B cell (primary cell): ENCODE data around the gene CDCA7. TPM values are rescaled to one million over a fixed set of nuclear protein-coding genes. Genes with fewer than 3 reads are reported as not detected.

ENCODE experiments used
- ATAC-seq: fragments of 200-7000 bp; cut with Tn5 transposase; one replicate; pipeline ENCODE4 v1.10.0; 2021; ENCODE audit warnings: low read depth, mild to moderate bottlenecking, moderate number of reproducible peaks, moderate library complexity
- CTCF ChIA-PET: fragments of 350-600 bp; sonication (Branson Sonifier 250); formaldehyde crosslinking; loops from one replicate; lab custom pipeline; 2021; ENCODE audit warnings: antibody characterized with exemption, inconsistent platforms; lab: Charles Lee
- POLR2A ChIA-PET: fragments of 350-600 bp; sonication (Branson Sonifier 250); formaldehyde crosslinking; loops from one replicate; lab custom pipeline; 2021; ENCODE audit warnings: antibody characterized with exemption; lab: Charles Lee
- DNase-seq: peaks from one replicate; pipeline ENCODE4 v3.0.0; 2013
- H2AFZ ChIP-seq: 2 replicates; pipeline ENCODE4 v1.6.1; 2012; ENCODE audit warnings: mild to moderate bottlenecking, low read depth, low read length; ENCODE audit not compliant: insufficient read depth, poor library complexity, severe bottlenecking
- H3K27ac ChIP-seq, 2 donors: 1 replicate in 1 of 2; 2 replicates in 1 of 2; pipeline ENCODE4 v1.5.1; 2012 to 2013; ENCODE audit warnings: low read length in 2 of 2, mild to moderate bottlenecking in 2 of 2, moderate library complexity in 1 of 2
- H3K27me3 ChIP-seq, 4 experiments: fragments of 200-600 bp in 1 of 4; sonication (generic) in 1 of 4; replicated peaks in 1 of 4; 1 replicate in 2 of 4; 2 replicates in 2 of 4; pipeline versions ENCODE4 v1.6.1 to v1.7.0; 2013 to 2016; ENCODE audit warnings: low read length in 3 of 4, mild to moderate bottlenecking in 2 of 4, mixed read lengths in 1 of 4, moderate library complexity in 1 of 4; ENCODE audit not compliant: insufficient read depth in 4 of 4, control insufficient read depth in 3 of 4; ENCODE audit errors: control extremely low read depth in 1 of 4
- H3K36me3 ChIP-seq, 2 experiments: replicated peaks in 1 of 2; 1 replicate in 1 of 2; 2 replicates in 1 of 2; pipeline versions ENCODE4 v1.6.1 to v1.7.1; 2013; ENCODE audit warnings: low read length in 1 of 2; ENCODE audit not compliant: insufficient read depth in 2 of 2, control insufficient read depth in 1 of 2; ENCODE audit errors: control extremely low read depth in 1 of 2, extremely low read depth in 1 of 2
- H3K4me1 ChIP-seq, 2 donors: fragments of 200-600 bp in 1 of 2; sonication (generic) in 1 of 2; 1 replicate in 1 of 2; 2 replicates in 1 of 2; pipeline versions ENCODE4 v1.5.1 to v1.6.1; 2013 to 2017; ENCODE audit warnings: low read length in 2 of 2; ENCODE audit not compliant: control insufficient read depth in 2 of 2, insufficient read depth in 2 of 2
- H3K4me2 ChIP-seq: replicated peaks from 2 replicates; pipeline ENCODE3; 2012; ENCODE audit warnings: mild to moderate bottlenecking, low read depth, low read length; ENCODE audit not compliant: poor library complexity, severe bottlenecking
- H3K4me3 ChIP-seq, 5 experiments: fragments of 200-600 bp in 1 of 5; sonication (generic) in 1 of 5; 1 replicate in 3 of 5; 2 replicates in 2 of 5; pipeline versions ENCODE4 v1.5.1 to v1.7.0; 2011 to 2016; ENCODE audit warnings: low read length in 4 of 5, mild to moderate bottlenecking in 4 of 5, low read depth in 2 of 5, control low read depth in 1 of 5, moderate library complexity in 1 of 5; ENCODE audit not compliant: insufficient read depth in 1 of 5; ENCODE audit errors: control extremely low read depth in 1 of 5, extremely low read depth in 1 of 5
- H3K79me2 ChIP-seq: fragments of 200-600 bp; sonication (generic); one replicate; pipeline ENCODE4 v1.6.0; 2016; ENCODE audit warnings: low read length; ENCODE audit not compliant: control insufficient read depth, insufficient read depth
- H3K9ac ChIP-seq: fragments of 200-600 bp; sonication (generic); 2 replicates; pipeline ENCODE4 v1.6.1; 2017; ENCODE audit warnings: mild to moderate bottlenecking, low read length, moderate library complexity
- H3K9me3 ChIP-seq, 3 donors: one replicate each; pipeline versions ENCODE4 v1.6.1 to v1.7.1; 2013; ENCODE audit warnings: low read length in 2 of 3; ENCODE audit not compliant: control insufficient read depth in 2 of 3, insufficient read depth in 1 of 3; ENCODE audit errors: control extremely low read depth in 1 of 3
- H4K20me1 ChIP-seq: 2 replicates; pipeline ENCODE4 v1.6.0; 2012; ENCODE audit warnings: mild to moderate bottlenecking, low read length; ENCODE audit not compliant: insufficient read depth, control insufficient read depth, poor library complexity, severe bottlenecking
- H3K27ac Mint-ChIP-seq: one replicate; pipeline ENCODE4 v1.8.0; 2021; ENCODE audit warnings: mixed read lengths
- H3K27me3 Mint-ChIP-seq: one replicate; pipeline ENCODE4 v1.8.0; 2021; ENCODE audit warnings: mixed read lengths
- H3K4me1 Mint-ChIP-seq: one replicate; pipeline ENCODE4 v1.8.0; 2021; ENCODE audit warnings: mixed read lengths
- H3K4me3 Mint-ChIP-seq: one replicate; pipeline ENCODE4 v1.8.0; 2021; ENCODE audit warnings: mixed read lengths
- H3K9me3 Mint-ChIP-seq: one replicate; pipeline ENCODE4 v1.8.0; 2022; ENCODE audit warnings: mixed read lengths; ENCODE audit not compliant: insufficient read depth
- EZH2 ChIP-seq: IDR thresholded peaks from 2 replicates; pipeline ENCODE4 v1.6.1; 2012; ENCODE audit warnings: borderline replicate concordance, low read depth, mild to moderate bottlenecking, moderate library complexity, low read length; ENCODE audit not compliant: insufficient read depth, poor library complexity, severe bottlenecking
- WGBS: methylation state at CpG from one replicate; pipeline ENCODE4 v1.1.5; 2013; ENCODE audit warnings: missing lambda C conversion rate; ENCODE audit not compliant: insufficient coverage; 5-methylcytosine and 5-hydroxymethylcytosine counted together
- intact Hi-C: fragments of 100-400 bp; cut with micrococcal nuclease; formaldehyde crosslinking; loops from one replicate; pipeline ENCODE4 v1.10.0; 2022
- polyA plus RNA-seq: library from polyadenylated mRNA; depleted of rRNA; stranded (reverse); fragments of >200 nt; gene quantifications from 2 replicates; pipeline ENCODE4 v1.2.3, GENCODE V29; 2012
- total RNA-seq, 2 donors: library from RNA; stranded (reverse); fragments of 120-200 nt in 1 of 2; gene quantifications; 1 replicate in 1 of 2; 2 replicates in 1 of 2; pipeline versions ENCODE4 v1.2.3 to v1.2.4, GENCODE V29; 2013 to 2022
- TF ChIP-seq, protein P1 (sequence below): fragments of 200-600 bp; IDR thresholded peaks from one replicate; pipeline ENCODE4 v1.8.0; 2022; ENCODE audit warnings: antibody characterized with exemption, mild to moderate bottlenecking

CDCA7 gene
- total and polyA plus RNA-seq, 2 donors (not counting 1 experiment from before 2014, with no cell fraction given) = 2.4 to 3.2 TPM

DNA sequence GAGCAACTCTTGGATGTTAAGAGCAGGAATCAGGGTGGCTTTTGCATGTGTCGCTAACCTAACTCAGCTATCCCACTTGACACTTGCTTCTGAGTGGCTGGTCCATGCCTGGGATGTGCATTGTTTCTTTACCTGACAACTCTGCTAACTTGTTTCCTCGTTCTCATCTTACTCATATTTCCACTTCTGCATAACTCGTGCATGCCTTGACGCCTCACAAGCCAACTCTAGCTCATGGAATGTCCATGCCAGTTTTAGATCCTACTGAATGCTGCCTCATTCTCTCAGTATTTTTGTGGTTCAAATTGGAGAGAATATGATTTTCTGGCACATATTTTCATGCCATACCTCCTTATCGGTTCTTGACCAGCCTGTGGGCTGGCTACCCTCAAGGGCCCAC lies 52.5 kb downstream of the CDCA7 start:
- Histone ChIP-seq H3K36me3 (no peaks in the 10 kb centered on the region), H3K4me2 (no peak overlapping the region), H3K4me3 (no peak overlapping the region), H3K4me1 (peaks cover 5 to 8% of the 10 kb centered on the region in 2 donors), H3K27me3 (peaks cover 0 to 23% (median 10%) of the 10 kb centered on the region in 4 experiments), H3K9me3 (no peaks in the 10 kb centered on the region), H3K79me2 (no peaks in the 10 kb centered on the region), H4K20me1 (no peaks in the 10 kb centered on the region), H2AFZ (no peak overlapping the region), H3K27ac (no peak overlapping the region), H3K9ac (no peak overlapping the region)
- no peaks in the 10 kb centered on the region for H3K9me3 Mint-ChIP-seq
- DNase-seq = no peak
- TF ChIP-seq, protein P1, sequence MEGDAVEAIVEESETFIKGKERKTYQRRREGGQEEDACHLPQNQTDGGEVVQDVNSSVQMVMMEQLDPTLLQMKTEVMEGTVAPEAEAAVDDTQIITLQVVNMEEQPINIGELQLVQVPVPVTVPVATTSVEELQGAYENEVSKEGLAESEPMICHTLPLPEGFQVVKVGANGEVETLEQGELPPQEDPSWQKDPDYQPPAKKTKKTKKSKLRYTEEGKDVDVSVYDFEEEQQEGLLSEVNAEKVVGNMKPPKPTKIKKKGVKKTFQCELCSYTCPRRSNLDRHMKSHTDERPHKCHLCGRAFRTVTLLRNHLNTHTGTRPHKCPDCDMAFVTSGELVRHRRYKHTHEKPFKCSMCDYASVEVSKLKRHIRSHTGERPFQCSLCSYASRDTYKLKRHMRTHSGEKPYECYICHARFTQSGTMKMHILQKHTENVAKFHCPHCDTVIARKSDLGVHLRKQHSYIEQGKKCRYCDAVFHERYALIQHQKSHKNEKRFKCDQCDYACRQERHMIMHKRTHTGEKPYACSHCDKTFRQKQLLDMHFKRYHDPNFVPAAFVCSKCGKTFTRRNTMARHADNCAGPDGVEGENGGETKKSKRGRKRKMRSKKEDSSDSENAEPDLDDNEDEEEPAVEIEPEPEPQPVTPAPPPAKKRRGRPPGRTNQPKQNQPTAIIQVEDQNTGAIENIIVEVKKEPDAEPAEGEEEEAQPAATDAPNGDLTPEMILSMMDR = no peak
- TF ChIP-seq EZH2 = no peak
- peaks cover 4% of the 10 kb centered on the region for H3K4me1 Mint-ChIP-seq
- intact Hi-C loops = no loop called here
- H3K4me3 Mint-ChIP-seq = no peak overlapping the region
- CTCF ChIA-PET = interaction anchor here (0.8 to 1.4 kb wide), 2 partner anchors 934 to 938 kb away, joined by 3 to 6 read pairs; no protein-coding TSS in a partner anchor
- no peak overlapping the region for H3K27ac Mint-ChIP-seq
- no peak for ATAC-seq
- POLR2A ChIA-PET = no interaction called here
- peaks cover 29% of the 10 kb centered on the region for H3K27me3 Mint-ChIP-seq
- WGBS = 91% methylated on average over 3 of the region's 5 CpGs

DNA sequence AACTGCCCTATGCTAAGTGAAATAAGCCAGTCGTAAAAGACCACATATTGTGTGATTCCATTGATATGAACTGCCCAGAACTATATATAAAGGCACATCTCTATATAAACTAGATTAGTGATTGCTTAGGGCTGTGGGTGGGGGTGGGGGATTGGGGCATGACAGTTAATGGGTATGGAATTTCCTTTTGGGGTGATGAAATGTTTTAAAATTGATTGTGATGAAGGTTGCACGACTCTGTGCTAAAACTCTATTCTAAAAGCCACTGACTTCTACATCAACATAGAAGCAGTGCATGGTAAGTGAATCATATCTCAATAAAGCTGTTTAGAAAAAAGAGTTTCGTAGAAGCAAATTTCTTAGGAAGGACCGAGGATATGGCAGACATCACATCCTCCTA lies 53.0 kb downstream of the CDCA7 start:
- Mint-ChIP-seq H3K9me3 (no peaks in the 10 kb centered on the region), H3K4me1 (no peaks in the 10 kb centered on the region), H3K4me3 (no peak overlapping the region), H3K27me3 (peaks cover 25% of the 10 kb centered on the region), H3K27ac (no peak overlapping the region)
- POLR2A ChIA-PET = no interaction called here
- Histone ChIP-seq H3K36me3 (no peaks in the 10 kb centered on the region), H3K4me1 (peaks cover under 1 to 3% of the 10 kb centered on the region in 2 donors), H3K9ac (no peak overlapping the region), H3K27ac (no peak overlapping the region), H3K9me3 (no peaks in the 10 kb centered on the region), H4K20me1 (no peaks in the 10 kb centered on the region), H3K79me2 (no peaks in the 10 kb centered on the region), H2AFZ (no peak overlapping the region), H3K4me2 (no peak overlapping the region), H3K4me3 (no peak overlapping the region), H3K27me3 (peaks cover 0 to 18% (median 7%) of the 10 kb centered on the region in 4 experiments)
- CTCF ChIA-PET = interaction anchor here (0.8 to 1.4 kb wide), 2 partner anchors 934 to 937 kb away, joined by 3 to 6 read pairs; no protein-coding TSS in a partner anchor
- WGBS = 63% methylated on average over 1 of the region's 4 CpGs
- ATAC-seq (no peak), DNase-seq (no peak)
- intact Hi-C loops = no loop called here
- no peak for TF ChIP-seq EZH2
- TF ChIP-seq, protein P1 = no peak
